ENCODE data around the gene NPHP4.

Gene NPHP4

GRCh38 chr1:5832916-5833895 lies 159.0 kb downstream of the NPHP4 start:
- Histone ChIP-seq H3K4me3 (ENCODE audit: extremely low read depth, insufficient read depth, low read length, poor library complexity, severe bottlenecking) (no peak overlapping the region), H3K9me3 (ENCODE audit: control insufficient read depth, low read length) (no peaks in the 10 kb centered on the region), H3K36me3 (ENCODE audit: control insufficient read depth, insufficient read depth, low read length) (no peaks in the 10 kb centered on the region), H3K4me1 (ENCODE audit: control insufficient read depth, insufficient read depth, low read length, poor library complexity, severe bottlenecking) (no peaks in the 10 kb centered on the region), H3K27ac (ENCODE audit: low read depth, low read length, severe bottlenecking) (no peak overlapping the region)
- WGBS, 2 experiments (ENCODE audit: insufficient coverage in 2 of 2), result 87 to 90% methylated on average over 23 to 33 of the region's 40 CpGs

- WGBS, 2 experiments (ENCODE audit: insufficient coverage in 2 of 2), result 45 to 46% methylated on average over 10 of the region's 10 CpGs
- Histone ChIP-seq H3K4me3 (ENCODE audit: extremely low read depth, insufficient read depth, low read length, poor library complexity, severe bottlenecking) (no peak overlapping the region), H3K27ac (ENCODE audit: low read depth, low read length, severe bottlenecking) (no peak overlapping the region), H3K4me1 (ENCODE audit: control insufficient read depth, insufficient read depth, low read length, poor library complexity, severe bottlenecking) (no peaks in the 10 kb centered on the region), H3K9me3 (ENCODE audit: control insufficient read depth, low read length) (no peaks in the 10 kb centered on the region), H3K36me3 (ENCODE audit: control insufficient read depth, insufficient read depth, low read length) (no peaks in the 10 kb centered on the region)
Observed at GRCh38 chr1:5831600-5832335, 160.5 kb downstream of the NPHP4 start.

GRCh38 chr1:5830771-5831599 lies 161.2 kb downstream of the NPHP4 start:
- H3K27ac ChIP-seq (ENCODE audit: low read depth, low read length, severe bottlenecking), result no peak overlapping the region
- no peak overlapping the region for H3K4me3 ChIP-seq (ENCODE audit: extremely low read depth, insufficient read depth, low read length, poor library complexity, severe bottlenecking)
- no peaks in the 10 kb centered on the region for H3K9me3 ChIP-seq (ENCODE audit: control insufficient read depth, low read length)
- H3K36me3 ChIP-seq (ENCODE audit: control insufficient read depth, insufficient read depth, low read length), result no peaks in the 10 kb centered on the region
- H3K4me1 ChIP-seq (ENCODE audit: control insufficient read depth, insufficient read depth, low read length, poor library complexity, severe bottlenecking), result no peaks in the 10 kb centered on the region
- 61 to 65% methylated on average over 21 to 23 of the region's 26 CpGs for WGBS, 2 experiments (ENCODE audit: insufficient coverage in 2 of 2)

GRCh38 chr1:5829414-5829813 lies 162.8 kb downstream of the NPHP4 start:
- Histone ChIP-seq H3K36me3 (ENCODE audit: control insufficient read depth, insufficient read depth, low read length) (no peaks in the 10 kb centered on the region), H3K4me1 (ENCODE audit: control insufficient read depth, insufficient read depth, low read length, poor library complexity, severe bottlenecking) (no peaks in the 10 kb centered on the region), H3K9me3 (ENCODE audit: control insufficient read depth, low read length) (no peaks in the 10 kb centered on the region), H3K27ac (ENCODE audit: low read depth, low read length, severe bottlenecking) (no peak overlapping the region), H3K4me3 (ENCODE audit: extremely low read depth, insufficient read depth, low read length, poor library complexity, severe bottlenecking) (no peak overlapping the region)
- WGBS, 2 experiments (ENCODE audit: insufficient coverage in 2 of 2), result 91 to 96% methylated on average over 3 of the region's 3 CpGs

GRCh38 chr1:5828308-5828935 lies 163.8 kb downstream of the NPHP4 start:
- Histone ChIP-seq H3K9me3 (ENCODE audit: control insufficient read depth, low read length) (no peaks in the 10 kb centered on the region), H3K4me3 (ENCODE audit: extremely low read depth, insufficient read depth, low read length, poor library complexity, severe bottlenecking) (no peak overlapping the region), H3K4me1 (ENCODE audit: control insufficient read depth, insufficient read depth, low read length, poor library complexity, severe bottlenecking) (no peaks in the 10 kb centered on the region), H3K27ac (ENCODE audit: low read depth, low read length, severe bottlenecking) (no peak overlapping the region), H3K36me3 (ENCODE audit: control insufficient read depth, insufficient read depth, low read length) (no peaks in the 10 kb centered on the region)
- WGBS, 2 experiments (ENCODE audit: insufficient coverage in 2 of 2), result 81 to 90% methylated on average over 6 to 7 of the region's 11 CpGs

- H3K27ac ChIP-seq (ENCODE audit: low read depth, low read length, severe bottlenecking), result no peak overlapping the region
- H3K4me1 ChIP-seq (ENCODE audit: control insufficient read depth, insufficient read depth, low read length, poor library complexity, severe bottlenecking), result no peaks in the 10 kb centered on the region
- no peak overlapping the region for H3K4me3 ChIP-seq (ENCODE audit: extremely low read depth, insufficient read depth, low read length, poor library complexity, severe bottlenecking)
- H3K9me3 ChIP-seq (ENCODE audit: control insufficient read depth, low read length), result no peaks in the 10 kb centered on the region
- no peaks in the 10 kb centered on the region for H3K36me3 ChIP-seq (ENCODE audit: control insufficient read depth, insufficient read depth, low read length)
- 88 to 90% methylated on average over 8 to 9 of the region's 9 CpGs for whole genome bisulfite sequencing, 2 experiments (ENCODE audit: insufficient coverage in 2 of 2)
Observed at GRCh38 chr1:5827516-5827915, 164.7 kb downstream of the NPHP4 start.

GRCh38 chr1:5826601-5827000 lies 165.6 kb downstream of the NPHP4 start:
- H3K36me3 ChIP-seq (ENCODE audit: control insufficient read depth, insufficient read depth, low read length), result no peaks in the 10 kb centered on the region
- H3K9me3 ChIP-seq (ENCODE audit: control insufficient read depth, low read length), result no peaks in the 10 kb centered on the region
- H3K4me1 ChIP-seq (ENCODE audit: control insufficient read depth, insufficient read depth, low read length, poor library complexity, severe bottlenecking), result no peaks in the 10 kb centered on the region
- WGBS, 2 experiments (ENCODE audit: insufficient coverage in 2 of 2), result 69 to 70% methylated on average over 12 of the region's 13 CpGs
- no peak overlapping the region for H3K27ac ChIP-seq (ENCODE audit: low read depth, low read length, severe bottlenecking)
- H3K4me3 ChIP-seq (ENCODE audit: extremely low read depth, insufficient read depth, low read length, poor library complexity, severe bottlenecking), result no peak overlapping the region

GRCh38 chr1:5822726-5823125 lies 169.5 kb downstream of the NPHP4 start:
- Histone ChIP-seq H3K27ac (ENCODE audit: low read depth, low read length, severe bottlenecking) (no peak overlapping the region), H3K4me3 (ENCODE audit: extremely low read depth, insufficient read depth, low read length, poor library complexity, severe bottlenecking) (no peak overlapping the region), H3K4me1 (ENCODE audit: control insufficient read depth, insufficient read depth, low read length, poor library complexity, severe bottlenecking) (no peaks in the 10 kb centered on the region), H3K36me3 (ENCODE audit: control insufficient read depth, insufficient read depth, low read length) (no peaks in the 10 kb centered on the region), H3K9me3 (ENCODE audit: control insufficient read depth, low read length) (no peaks in the 10 kb centered on the region)
- 92 to 96% methylated on average over 16 of the region's 16 CpGs for WGBS, 2 experiments (ENCODE audit: insufficient coverage in 2 of 2)

GRCh38 chr1:5822266-5822665 lies 170.0 kb downstream of the NPHP4 start:
- 82 to 94% methylated on average over 2 to 5 of the region's 5 CpGs for WGBS, 2 experiments (ENCODE audit: insufficient coverage in 2 of 2)
- Histone ChIP-seq H3K27ac (ENCODE audit: low read depth, low read length, severe bottlenecking) (no peak overlapping the region), H3K9me3 (ENCODE audit: control insufficient read depth, low read length) (no peaks in the 10 kb centered on the region), H3K4me1 (ENCODE audit: control insufficient read depth, insufficient read depth, low read length, poor library complexity, severe bottlenecking) (no peaks in the 10 kb centered on the region), H3K4me3 (ENCODE audit: extremely low read depth, insufficient read depth, low read length, poor library complexity, severe bottlenecking) (no peak overlapping the region), H3K36me3 (ENCODE audit: control insufficient read depth, insufficient read depth, low read length) (no peaks in the 10 kb centered on the region)
